ENCODE results near the gene ELK4.

Gene ELK4

DNA sequence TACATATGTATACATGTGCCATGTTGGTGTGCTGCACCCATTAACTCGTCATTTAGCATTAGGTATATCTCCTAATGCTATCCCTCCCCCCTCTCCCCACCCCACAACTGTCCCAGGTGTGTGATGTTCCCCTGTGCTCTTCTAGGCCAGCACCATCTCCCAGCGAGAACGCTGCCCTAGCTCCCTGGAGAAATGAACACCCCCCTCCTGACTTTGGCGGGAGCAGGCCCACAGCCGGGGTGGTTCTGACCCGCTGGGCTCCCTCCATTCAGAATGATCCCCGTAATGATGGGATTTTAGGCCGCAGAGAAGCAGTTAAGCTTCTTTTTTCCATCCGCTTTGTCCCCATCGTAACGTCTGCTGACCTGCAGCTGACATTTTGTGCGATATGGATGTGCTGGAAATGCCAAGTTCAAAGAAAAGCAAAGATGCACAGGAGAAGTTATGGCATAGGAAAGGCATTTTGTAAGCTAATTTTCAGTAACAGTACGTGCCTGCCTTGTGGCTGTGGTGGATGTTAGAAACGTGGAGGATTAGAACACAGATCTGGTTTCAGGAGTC lies 39.3 kb downstream of the ELK4 start:
- H3K4me3 ChIP-seq (ENCODE audit: low read depth, low read length), result peak overlapping the region; percentile 52

DNA sequence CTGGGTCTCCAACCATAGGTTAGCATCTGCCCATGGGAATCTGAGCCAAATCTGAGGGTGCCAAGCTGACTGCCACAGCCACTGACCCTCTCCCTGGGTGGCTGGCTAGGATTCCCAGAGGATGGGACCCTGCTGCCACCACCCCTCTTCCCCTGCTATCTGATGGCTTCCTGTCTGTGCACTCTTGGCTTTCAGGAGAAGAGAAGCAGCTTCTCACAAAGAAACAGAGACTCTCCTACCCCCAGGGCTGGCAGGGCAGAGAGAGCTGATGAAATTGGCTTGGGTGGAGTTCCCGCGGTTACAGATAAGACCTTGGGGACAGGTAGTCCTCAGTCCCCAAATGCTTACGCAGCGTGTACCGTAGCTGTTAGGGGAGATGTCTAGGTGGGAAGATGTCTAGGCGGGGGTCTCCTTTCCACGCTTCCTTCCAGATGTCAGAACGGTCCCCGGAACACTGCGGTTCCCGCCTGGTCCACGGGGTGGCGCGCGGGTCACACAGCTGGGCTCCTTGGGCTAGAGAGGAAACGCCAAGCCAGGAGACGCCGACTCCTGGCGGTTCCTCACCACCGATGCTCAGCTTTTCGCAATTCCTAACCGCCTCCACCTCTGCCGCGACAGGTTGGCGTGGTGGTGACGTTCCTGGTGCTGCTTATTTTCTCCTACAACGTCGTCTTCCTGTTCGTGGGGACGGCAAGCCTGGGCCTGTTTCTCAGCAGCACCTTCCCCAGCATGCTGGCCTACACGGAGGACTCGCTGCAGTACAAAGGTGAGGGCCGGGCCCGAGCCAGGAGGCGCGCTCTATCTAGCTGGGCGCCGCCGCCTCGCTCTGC lies 40.1 kb downstream of the ELK4 start:
- TF ChIP-seq, protein P1, sequence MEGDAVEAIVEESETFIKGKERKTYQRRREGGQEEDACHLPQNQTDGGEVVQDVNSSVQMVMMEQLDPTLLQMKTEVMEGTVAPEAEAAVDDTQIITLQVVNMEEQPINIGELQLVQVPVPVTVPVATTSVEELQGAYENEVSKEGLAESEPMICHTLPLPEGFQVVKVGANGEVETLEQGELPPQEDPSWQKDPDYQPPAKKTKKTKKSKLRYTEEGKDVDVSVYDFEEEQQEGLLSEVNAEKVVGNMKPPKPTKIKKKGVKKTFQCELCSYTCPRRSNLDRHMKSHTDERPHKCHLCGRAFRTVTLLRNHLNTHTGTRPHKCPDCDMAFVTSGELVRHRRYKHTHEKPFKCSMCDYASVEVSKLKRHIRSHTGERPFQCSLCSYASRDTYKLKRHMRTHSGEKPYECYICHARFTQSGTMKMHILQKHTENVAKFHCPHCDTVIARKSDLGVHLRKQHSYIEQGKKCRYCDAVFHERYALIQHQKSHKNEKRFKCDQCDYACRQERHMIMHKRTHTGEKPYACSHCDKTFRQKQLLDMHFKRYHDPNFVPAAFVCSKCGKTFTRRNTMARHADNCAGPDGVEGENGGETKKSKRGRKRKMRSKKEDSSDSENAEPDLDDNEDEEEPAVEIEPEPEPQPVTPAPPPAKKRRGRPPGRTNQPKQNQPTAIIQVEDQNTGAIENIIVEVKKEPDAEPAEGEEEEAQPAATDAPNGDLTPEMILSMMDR (IDR thresholded peaks at IDR 0.05; ENCODE audit: low read depth, low read length), result peak; percentile 100
- Histone ChIP-seq H3K27ac (peak overlapping the region; percentile 17), H3K9me3 (ENCODE audit: severe bottlenecking) (no peaks in the 10 kb centered on the region), H3K36me3 (no peaks in the 10 kb centered on the region), H3K27me3 (ENCODE audit: insufficient read depth, low read depth, severe bottlenecking) (peaks cover 52% of the 10 kb centered on the region), H3K4me3 (ENCODE audit: low read depth, low read length) (peak overlapping the region; percentile 52)
- DNase-seq, result peak; percentile 97

More for the DNA sequence above, 39.3 kb downstream of the ELK4 start:
- TF ChIP-seq, protein P1 (IDR thresholded peaks at IDR 0.05; ENCODE audit: low read depth, low read length), result no peak
- Histone ChIP-seq H3K9me3 (ENCODE audit: severe bottlenecking) (no peaks in the 10 kb centered on the region), H3K27ac (peak overlapping the region; percentile 1; the same call in 1 of the 2 replicates), H3K36me3 (no peaks in the 10 kb centered on the region; the same call in 1 of the 2 replicates), H3K27me3 (ENCODE audit: insufficient read depth, low read depth, severe bottlenecking) (peaks cover 52% of the 10 kb centered on the region)
- peak; percentile 75 for DNase-seq

DNA sequence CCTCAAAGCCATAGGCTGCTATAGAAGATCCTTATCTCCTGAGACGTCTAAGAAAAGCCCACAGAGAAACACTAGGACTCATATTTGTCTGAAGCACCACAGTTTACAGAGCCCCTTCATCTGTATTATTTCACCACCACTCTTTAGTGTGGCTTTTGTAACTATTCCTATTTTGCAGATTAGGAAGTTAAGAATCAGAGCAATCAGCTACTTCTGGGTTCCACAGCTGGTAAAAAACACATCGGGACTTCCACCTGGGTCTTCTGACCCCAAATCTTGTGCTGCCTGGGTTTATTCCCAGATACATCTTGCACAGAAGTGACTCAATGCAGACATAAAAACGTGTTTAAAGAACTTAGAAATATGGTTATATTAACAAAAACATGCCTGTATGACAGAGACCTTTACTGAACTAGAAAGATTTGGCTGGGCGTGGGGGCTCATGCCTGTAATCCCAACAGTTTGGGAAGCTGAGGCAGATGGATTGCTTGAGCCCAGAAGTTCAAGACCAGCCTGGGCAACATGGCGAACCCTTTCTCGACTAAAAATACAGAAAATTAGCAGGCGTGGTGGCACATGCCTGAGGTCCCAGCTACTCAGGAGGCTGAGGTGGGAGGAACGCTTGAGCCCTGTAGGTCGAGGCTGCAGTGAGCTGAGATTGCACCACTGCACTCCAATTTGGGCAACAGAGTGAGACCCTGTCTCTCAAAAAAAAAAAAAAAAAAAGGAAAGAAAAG lies 40.9 kb downstream of the ELK4 start:
- TF ChIP-seq, protein P1 (IDR thresholded peaks at IDR 0.05; ENCODE audit: low read depth, low read length), result no peak
- DNase-seq, result peak; percentile 10
- H3K27ac ChIP-seq, result no peak overlapping the region

DNA sequence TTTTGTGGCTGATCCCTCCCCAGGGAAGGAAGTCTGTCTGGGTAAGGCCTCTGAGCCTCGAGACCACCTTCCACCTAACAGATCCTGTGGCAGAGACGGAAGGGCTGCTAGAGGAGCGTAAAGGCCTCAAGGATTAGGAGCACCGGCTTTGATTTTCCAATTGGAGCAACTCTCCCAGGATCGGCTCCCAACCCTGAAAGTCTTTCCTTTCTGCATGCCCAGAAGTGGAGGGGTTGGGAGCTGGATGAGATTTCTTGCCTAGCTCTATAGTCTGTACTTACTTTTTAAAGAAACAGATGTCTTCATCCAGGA lies 41.4 kb downstream of the ELK4 start:
- TF ChIP-seq, protein P1 (IDR thresholded peaks at IDR 0.05; ENCODE audit: low read depth, low read length), result no peak
- DNase-seq, result peak; percentile 15
- Histone ChIP-seq H3K4me3 (ENCODE audit: low read depth, low read length) (no peak overlapping the region), H3K27me3 (ENCODE audit: insufficient read depth, low read depth, severe bottlenecking) (peaks cover 51% of the 10 kb centered on the region), H3K9me3 (ENCODE audit: severe bottlenecking) (no peaks in the 10 kb centered on the region), H3K36me3 (no peaks in the 10 kb centered on the region), H3K27ac (no peak overlapping the region)

More for the DNA sequence above, 40.9 kb downstream of the ELK4 start:
- Histone ChIP-seq H3K27me3 (ENCODE audit: insufficient read depth, low read depth, severe bottlenecking) (peaks cover 52% of the 10 kb centered on the region), H3K9me3 (ENCODE audit: severe bottlenecking) (no peaks in the 10 kb centered on the region), H3K4me3 (ENCODE audit: low read depth, low read length) (no peak overlapping the region), H3K36me3 (no peaks in the 10 kb centered on the region)

DNA sequence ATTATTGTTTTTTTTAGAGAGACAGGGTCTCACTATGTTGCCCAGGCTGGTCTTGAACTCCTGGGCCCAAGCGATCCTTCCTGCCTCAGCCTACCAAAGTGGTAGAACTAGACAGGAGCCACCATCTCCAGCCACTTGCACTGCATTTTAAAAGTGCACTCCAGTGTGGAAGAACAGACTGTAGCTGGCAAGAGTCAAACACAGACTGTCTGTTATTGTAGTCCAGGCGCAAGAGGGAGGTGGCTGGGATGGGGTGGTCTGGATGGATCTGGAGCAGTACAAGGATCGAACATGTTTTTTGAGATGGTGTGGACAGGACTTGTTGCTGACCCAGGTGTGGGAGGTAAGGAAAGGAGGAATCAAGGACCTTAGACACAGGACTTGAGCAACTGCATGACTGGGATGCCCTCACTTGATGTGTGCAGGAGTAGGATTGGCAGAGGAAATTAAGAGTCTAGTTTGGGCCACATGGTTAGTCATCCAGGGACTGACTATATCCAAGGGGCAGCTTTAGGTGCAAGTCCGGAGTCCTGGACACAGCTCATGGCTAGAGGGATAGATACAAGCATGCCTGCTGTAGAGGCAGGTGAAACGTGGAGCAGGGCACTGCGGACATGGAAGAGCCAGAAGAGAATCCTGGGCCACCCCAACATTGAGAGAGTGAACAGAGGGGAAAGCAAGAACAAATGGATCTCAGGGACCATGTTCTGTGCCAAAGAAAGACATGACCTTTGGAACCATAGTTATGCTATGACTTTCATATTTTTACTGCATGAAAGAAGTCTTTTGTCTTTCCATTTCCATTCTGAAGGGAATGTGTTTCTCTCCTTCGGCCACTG lies 42.0 kb downstream of the ELK4 start:
- no peaks in the 10 kb centered on the region for H3K9me3 ChIP-seq (ENCODE audit: severe bottlenecking)
- peaks cover 45% of the 10 kb centered on the region for H3K27me3 ChIP-seq (ENCODE audit: insufficient read depth, low read depth, severe bottlenecking)
- DNase-seq, result peak; percentile 11
- H3K27ac ChIP-seq, result no peak overlapping the region
- TF ChIP-seq, protein P1 (IDR thresholded peaks at IDR 0.05; ENCODE audit: low read depth, low read length), result no peak
- no peaks in the 10 kb centered on the region for H3K36me3 ChIP-seq
- H3K4me3 ChIP-seq (ENCODE audit: low read depth, low read length), result no peak overlapping the region
